DND-41 (cell line): ENCODE measurements around the gene NIM1K.

Experiments used
- CTCF ChIP-seq: IDR thresholded peaks from 2 replicates; pipeline ENCODE4 v1.5.1; 2012; ENCODE audit warnings: borderline replicate concordance, low read length, moderate library complexity, mild to moderate bottlenecking; ENCODE audit not compliant: poor library complexity, severe bottlenecking; ENCODE audit errors: extremely low read depth
- EZH2 ChIP-seq: IDR thresholded peaks from 3 replicates; pipeline ENCODE4 v1.6.1; 2012; ENCODE audit warnings: borderline replicate concordance, low read depth, mild to moderate bottlenecking, moderate library complexity, low read length, inconsistent platforms; ENCODE audit not compliant: severe bottlenecking

GRCh38 chr5:43245724-43246385 lies 53.8 kb downstream of the NIM1K start:
- TF ChIP-seq CTCF, result no peak
- no peak for TF ChIP-seq EZH2
